Activated CD8-positive, alpha-beta memory T cell treated with anti-CD3 and anti-CD28 coated beads, Interleukin-2, amount 50 U/mL, for 24 hours (primary cell): Measurements from ENCODE around the gene KNTC1.
"Not testable (repeated sequence)": the region's sequence is repeated elsewhere in the genome, so short reads cannot be mapped to it uniquely, and the experiment has no call there.

Source experiments
- DNase-seq: peaks from one replicate; pipeline ENCODE4 v3.0.0-alpha.2; 2020; ENCODE audit errors: extremely low read depth

The KNTC1 gene

GRCh38 chr12:122653291-122653690, 126.2 kb downstream of the KNTC1 start:
- DNase-seq = not testable (repeated sequence)

- DNase-seq = no peak
Observed at GRCh38 chr12:122656298-122656697, 129.2 kb downstream of the KNTC1 start.

GRCh38 chr12:122659579-122659978, 132.5 kb downstream of the KNTC1 start:
- no peak for DNase-seq

- DNase-seq = no peak
Observed at GRCh38 chr12:122661246-122661645, 134.2 kb downstream of the KNTC1 start.

GRCh38 chr12:122661938-122662337, 134.9 kb downstream of the KNTC1 start:
- DNase-seq = no peak

GRCh38 chr12:122665349-122665748, 138.3 kb downstream of the KNTC1 start:
- DNase-seq = no peak

GRCh38 chr12:122665759-122666158, 138.7 kb downstream of the KNTC1 start:
- DNase-seq = no peak

GRCh38 chr12:122668268-122668667, 141.2 kb downstream of the KNTC1 start:
- DNase-seq = no peak

GRCh38 chr12:122669397-122670070, 142.5 kb downstream of the KNTC1 start:
- no peak for DNase-seq

- DNase-seq = no peak
Observed at GRCh38 chr12:122672515-122672914, 145.5 kb downstream of the KNTC1 start.
